NCI-H2196 treated with DMSO at 0.1 percent for 48 hours (cell line): ENCODE measurements around the gene ARID3A.

Experiments used
- DNase-seq: peaks from one replicate; lab custom pipeline; 2025; ENCODE audit not compliant: unreplicated experiment; lab: John Stamatoyannopoulos, UW

Gene ARID3A

GRCh38 chr19:911197-912033 lies 14.4 kb upstream of the ARID3A start:
- DNase-seq: no peak

- DNase-seq: no peak
Observed at GRCh38 chr19:912181-913079, 13.4 kb upstream of the ARID3A start.

GRCh38 chr19:913080-913748 lies 12.6 kb upstream of the ARID3A start, which contains the start of gene R3HDM4:
TSS of gene R3HDM4 (minus strand) at chr19:913219. CDS start at chr19:913157, 62 bp downstream.
- DNase-seq: peak; percentile 24

GRCh38 chr19:916645-917322 lies 9.1 kb upstream of the ARID3A start:
- DNase-seq: peak; percentile 57

- peak; percentile 67 for DNase-seq
Observed at GRCh38 chr19:917323-918151, 8.3 kb upstream of the ARID3A start, which contains the start of gene KISS1R. TSS of gene KISS1R (plus strand) at chr19:917333. CDS start at chr19:917503, 170 bp downstream.

- no peak for DNase-seq
Observed at GRCh38 chr19:918152-918437, 7.7 kb upstream of the ARID3A start.

- no peak for DNase-seq
Observed at GRCh38 chr19:918481-919198, 7.2 kb upstream of the ARID3A start.

- DNase-seq: no peak
Observed at GRCh38 chr19:919199-920050, 6.4 kb upstream of the ARID3A start.

- no peak for DNase-seq
Observed at GRCh38 chr19:920051-920864, 5.6 kb upstream of the ARID3A start.

- no peak for DNase-seq
Observed at GRCh38 chr19:924553-925086, 1.2 kb upstream of the ARID3A start.

GRCh38 chr19:925087-925525 lies 729 bp upstream of the ARID3A start:
- DNase-seq: no peak

- no peak for DNase-seq
Observed at GRCh38 chr19:926323-926588, 421 bp downstream of the ARID3A start.

- no peak for DNase-seq
Observed at GRCh38 chr19:926589-927350, 935 bp downstream of the ARID3A start.

GRCh38 chr19:927351-927779 lies 1.5 kb downstream of the ARID3A start:
- DNase-seq: no peak

- no peak for DNase-seq
Observed at GRCh38 chr19:927780-928401, 2.1 kb downstream of the ARID3A start.

GRCh38 chr19:928471-929202 lies 2.8 kb downstream of the ARID3A start:
- DNase-seq: no peak
